ENCODE data around the gene SULF2. TPM values are rescaled to one million over a fixed set of nuclear protein-coding genes. Genes with fewer than 3 reads are reported as not detected.

The SULF2 gene
- total RNA-seq, 1 donor from 2014 or later = 39.7 TPM

- no peak for DNase-seq (ENCODE audit: low spot score)
- intact Hi-C loops (cut with DNase I) = no loop called here
Measured at GRCh38 chr20:47748823-47749222, 36.5 kb downstream of the SULF2 start.

GRCh38 chr20:47748069-47748468 is 37.2 kb downstream of the SULF2 start:
- no peak for DNase-seq (ENCODE audit: low spot score)
- intact Hi-C loops (cut with DNase I) = no loop called here

DNA sequence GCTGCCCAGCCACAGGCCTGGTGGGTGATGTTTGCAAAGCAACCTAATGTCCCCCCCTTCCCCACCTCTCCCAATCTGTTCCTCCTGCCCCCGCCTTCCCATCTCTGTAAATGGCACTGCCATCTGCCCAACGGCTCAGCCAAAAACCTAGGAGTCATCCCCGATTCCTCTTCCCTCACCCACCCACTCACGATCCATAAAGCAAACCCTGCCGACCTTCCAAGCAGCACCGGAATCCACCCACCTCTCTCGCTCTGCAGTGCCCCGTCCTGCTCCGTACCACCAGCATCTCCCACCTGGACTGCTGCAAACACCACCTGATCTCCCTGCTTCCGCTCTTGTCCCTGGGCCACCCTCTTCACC is 37.6 kb downstream of the SULF2 start:
- no peak for DNase-seq (ENCODE audit: low spot score)
- intact Hi-C loops (cut with DNase I) = no loop called here

GRCh38 chr20:47744803-47745202 is 40.5 kb downstream of the SULF2 start:
- intact Hi-C loops (cut with DNase I) = no loop called here
- DNase-seq (ENCODE audit: low spot score) = no peak

DNA sequence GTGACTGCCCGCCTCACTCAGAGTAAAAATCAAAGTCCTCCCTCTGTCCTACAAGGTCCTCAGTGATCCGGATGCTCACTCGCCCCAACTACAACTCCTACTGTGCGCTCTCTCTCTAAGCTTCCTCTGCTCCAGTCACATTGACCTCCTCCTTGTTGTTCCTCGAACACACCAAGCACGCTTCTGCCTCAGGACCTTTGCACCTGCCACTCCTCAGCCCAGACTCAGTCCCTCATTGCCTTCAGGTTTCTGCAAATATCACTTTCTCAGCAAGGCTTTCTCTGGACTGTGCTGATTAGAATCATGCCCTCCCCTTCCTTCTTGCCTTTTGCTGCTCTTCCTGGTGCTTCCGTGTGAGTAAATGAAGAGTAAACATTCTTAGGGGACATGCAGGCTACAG is 41.6 kb downstream of the SULF2 start:
- intact Hi-C loops (cut with DNase I) = no loop called here
- DNase-seq (ENCODE audit: low spot score) = no peak

DNA sequence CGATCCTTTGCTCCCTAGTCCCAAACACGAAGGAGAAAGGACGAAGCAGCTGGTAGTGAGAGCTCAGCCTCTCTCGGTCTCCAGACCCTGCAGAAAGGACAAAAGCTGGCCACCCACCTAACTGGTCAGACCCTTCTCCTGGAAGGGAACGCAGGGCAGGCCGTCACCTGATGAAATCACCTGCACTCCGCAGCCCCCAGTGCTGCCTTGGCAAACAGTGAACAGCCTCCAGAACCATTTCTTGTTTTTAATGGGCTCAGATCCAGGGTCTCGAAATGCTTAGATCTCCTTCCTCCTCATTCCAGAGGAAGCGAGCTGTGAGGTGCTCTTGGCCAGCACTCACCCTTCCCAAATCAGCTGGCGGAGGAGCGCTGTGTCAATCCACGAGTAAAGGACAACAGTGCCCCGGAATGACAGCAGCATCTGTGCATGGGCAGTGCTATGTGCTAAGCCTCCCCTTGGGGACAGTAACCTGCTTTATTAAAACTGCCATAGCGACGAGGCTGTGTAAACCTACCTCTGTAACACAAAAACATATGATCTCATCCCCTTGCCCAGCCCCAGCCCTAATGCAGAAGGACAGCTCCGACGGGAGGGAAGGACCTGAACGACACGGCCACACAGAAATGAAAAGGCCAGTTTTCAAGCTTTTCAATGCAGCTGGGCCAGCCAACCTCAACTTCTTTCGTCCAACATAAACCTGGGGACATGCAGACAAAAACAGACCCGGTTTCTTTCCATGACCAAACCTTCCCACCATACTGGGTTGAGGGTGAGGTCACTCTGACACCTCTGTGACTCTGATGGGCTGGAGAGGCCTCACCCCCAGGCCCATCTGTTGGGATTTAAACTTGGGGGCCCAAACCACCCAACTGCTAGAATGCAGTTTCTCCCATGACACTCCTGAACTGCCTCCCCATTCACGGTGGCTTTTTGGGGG is 43.3 kb downstream of the SULF2 start:
- DNase-seq (ENCODE audit: low spot score) = no peak
- intact Hi-C loops (cut with DNase I) = no loop called here

DNA sequence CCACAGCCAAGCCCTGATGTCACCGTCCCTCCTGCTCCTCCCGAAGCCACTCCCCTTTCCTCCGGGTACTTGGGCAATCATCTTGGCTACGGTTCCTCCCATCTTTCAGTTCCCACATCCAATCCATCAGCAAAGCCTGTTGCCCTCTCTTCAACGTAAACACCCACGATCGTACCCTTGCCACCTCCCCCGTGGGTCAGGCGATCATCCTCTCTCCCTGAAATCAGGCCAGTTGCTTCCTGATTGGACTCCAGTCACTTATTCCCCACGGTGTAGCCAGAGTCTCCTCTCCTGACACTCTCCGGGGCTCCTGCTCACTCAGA is 44.5 kb downstream of the SULF2 start:
- intact Hi-C loops (cut with DNase I) = no loop called here

DNA sequence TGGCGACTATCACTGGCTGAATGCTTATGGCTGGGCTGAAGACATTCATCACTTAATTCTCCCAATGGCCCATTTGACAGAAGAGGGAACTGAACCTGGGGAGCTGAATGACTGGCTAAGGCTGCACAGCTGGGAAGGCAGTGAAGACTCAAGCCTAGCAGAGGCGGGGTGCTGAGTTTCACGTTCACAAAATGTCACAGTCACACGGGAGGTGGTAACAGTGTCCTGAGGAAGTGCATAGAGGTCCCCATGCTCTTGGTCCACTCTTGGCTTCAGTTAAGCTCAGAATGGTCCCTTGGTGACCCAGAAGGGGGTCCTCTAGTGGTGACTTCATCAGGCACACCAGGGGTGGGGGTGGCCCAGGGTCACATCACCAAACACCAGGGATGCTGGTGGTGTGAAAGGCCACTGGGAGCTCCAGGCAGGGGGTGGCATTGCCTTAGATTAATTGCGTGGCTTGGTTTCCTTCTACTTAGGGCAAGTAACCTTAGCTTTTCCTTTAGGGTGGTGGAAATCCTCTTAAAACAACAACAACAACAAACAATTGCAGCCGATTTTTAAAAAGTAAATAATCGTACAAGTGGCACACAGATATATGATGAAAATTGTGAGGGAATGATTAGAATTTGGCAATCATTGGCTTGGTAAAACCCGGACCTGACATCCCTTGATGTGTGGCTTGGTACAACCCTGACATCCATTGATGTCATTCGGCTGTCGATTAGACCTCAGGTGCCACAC is 45.0 kb downstream of the SULF2 start:
- DNase-seq (ENCODE audit: low spot score) = no peak
- intact Hi-C loops (cut with DNase I) = no loop called here

More for the DNA sequence above, 44.5 kb downstream of the SULF2 start:
- DNase-seq (ENCODE audit: low spot score) = peak; percentile 85

- DNase-seq (ENCODE audit: low spot score) = no peak
- intact Hi-C loops (cut with DNase I) = no loop called here
Measured at GRCh38 chr20:47737923-47738322, 47.4 kb downstream of the SULF2 start.

DNA sequence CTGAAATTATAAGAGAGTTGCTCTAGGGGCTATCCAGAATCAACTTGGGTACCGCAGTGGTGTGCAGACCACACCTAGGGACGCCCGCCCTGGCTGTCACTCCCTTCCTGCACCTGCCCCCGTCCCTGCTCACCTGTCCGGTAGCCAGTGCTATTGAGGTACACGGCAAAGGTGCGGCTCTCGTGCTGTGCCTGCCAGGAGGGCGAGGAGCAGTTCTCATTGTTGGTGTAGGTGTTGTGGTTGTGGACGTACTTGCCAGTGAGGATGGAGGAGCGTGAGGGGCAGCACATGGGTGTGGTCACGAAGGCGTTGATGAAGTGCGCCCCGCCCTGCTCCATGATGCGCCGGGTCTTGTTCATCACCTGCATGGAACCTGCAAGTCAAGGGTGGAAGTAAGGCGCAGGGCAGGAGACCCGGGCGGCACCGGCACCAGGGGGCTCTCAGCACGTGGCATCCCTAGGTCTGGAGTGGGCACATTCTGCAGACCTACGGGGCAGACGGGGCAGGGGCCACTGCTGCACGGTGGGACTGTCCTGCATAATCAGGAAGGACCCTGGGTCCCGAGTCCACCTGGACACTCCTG is 48.6 kb downstream of the SULF2 start:
- intact Hi-C loops (cut with DNase I) = no loop called here
- no peak for DNase-seq (ENCODE audit: low spot score)

DNA sequence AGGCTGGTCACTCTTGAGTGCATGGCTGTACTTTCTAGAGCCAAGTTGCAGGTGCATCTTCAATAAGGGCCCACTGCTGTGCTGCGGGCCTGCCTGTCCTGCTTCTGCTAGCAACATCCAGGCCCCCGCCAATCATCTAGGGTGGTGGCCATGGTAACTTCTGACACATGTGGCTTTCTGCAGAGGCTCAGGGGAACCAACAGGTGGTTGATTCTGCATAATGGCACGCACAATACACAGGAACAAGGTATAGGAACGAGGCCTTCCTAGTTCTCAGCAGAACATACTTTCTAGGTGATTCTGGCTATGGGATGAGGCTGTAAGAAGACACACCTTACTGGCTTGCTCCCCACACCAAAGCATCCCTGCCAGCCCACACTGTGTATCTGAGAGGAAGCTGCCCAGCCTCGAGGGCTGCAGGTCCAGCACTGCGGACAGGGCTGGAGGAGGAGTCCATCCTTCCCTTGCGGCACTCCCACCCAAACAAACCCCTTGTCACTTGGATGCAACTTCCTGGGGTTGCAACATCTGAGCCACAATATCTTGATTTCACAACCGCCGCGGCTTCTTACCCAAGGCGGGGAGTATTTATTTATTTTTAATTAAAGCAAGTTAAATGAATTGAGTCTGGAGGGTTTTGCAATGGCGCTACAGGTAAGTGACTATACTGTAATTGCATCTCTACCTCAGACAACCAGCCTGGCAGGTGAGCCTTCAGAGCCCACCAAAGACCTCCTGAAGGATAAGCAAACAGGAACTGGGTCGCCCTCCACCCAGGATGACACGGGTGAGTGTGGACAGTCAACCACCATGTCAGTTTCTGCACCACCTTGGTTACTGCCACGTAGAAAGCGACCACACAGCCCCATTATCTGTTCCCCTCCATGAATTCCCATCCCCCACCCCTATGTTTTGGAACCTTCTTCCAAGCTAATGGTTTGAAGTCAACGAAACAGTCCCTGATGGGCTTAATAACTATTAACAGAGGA is 49.6 kb downstream of the SULF2 start:
- intact Hi-C loops (cut with DNase I) = no loop called here
- peak; percentile 89 for DNase-seq (ENCODE audit: low spot score)

- no peak for DNase-seq (ENCODE audit: low spot score)
- intact Hi-C loops (cut with DNase I) = no loop called here
Measured at GRCh38 chr20:47734870-47735269, 50.4 kb downstream of the SULF2 start.

GRCh38 chr20:47733892-47734291 is 51.4 kb downstream of the SULF2 start:
- no peak for DNase-seq (ENCODE audit: low spot score)
- intact Hi-C loops (cut with DNase I) = no loop called here

- DNase-seq (ENCODE audit: low spot score) = no peak
- intact Hi-C loops (cut with DNase I) = no loop called here
Measured at GRCh38 chr20:47730744-47731143, 54.5 kb downstream of the SULF2 start.

- DNase-seq (ENCODE audit: low spot score) = no peak
- intact Hi-C loops (cut with DNase I) = loop anchor here (5.0 to 10.0 kb wide), 2 partner anchors 53 to 565 kb away; no protein-coding TSS in a partner anchor
Measured at GRCh38 chr20:47729472-47729871, 55.8 kb downstream of the SULF2 start.

DNA sequence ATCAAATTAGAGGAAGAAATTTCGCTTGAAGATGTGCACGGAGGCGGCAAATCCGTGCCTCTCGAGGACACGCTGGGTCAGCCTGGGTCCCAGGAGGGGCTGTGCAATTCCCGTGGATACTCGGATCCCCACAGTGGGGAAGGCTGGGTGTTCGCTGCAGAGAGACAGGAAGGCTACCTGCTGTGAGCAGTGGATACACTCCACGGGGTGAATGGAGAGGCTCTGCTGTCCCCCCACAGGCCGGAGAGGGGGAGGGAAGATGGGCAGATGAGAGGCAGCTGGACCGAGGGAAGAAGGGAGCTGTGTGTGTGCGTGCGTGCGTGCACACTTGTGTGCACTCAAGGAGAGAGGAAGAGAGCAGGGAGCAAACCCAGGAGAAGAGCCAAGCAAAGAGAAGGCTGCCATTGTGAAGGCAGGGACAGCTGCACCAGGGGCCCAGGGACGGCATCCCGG is 57.3 kb downstream of the SULF2 start:
- no peak for DNase-seq (ENCODE audit: low spot score)
- intact Hi-C loops (cut with DNase I) = loop anchor here (5.0 to 10.0 kb wide), 2 partner anchors 54 to 567 kb away; no protein-coding TSS in a partner anchor

- peak; percentile 94 for DNase-seq (ENCODE audit: low spot score)
- intact Hi-C loops (cut with DNase I) = loop anchor here (5.0 to 10.0 kb wide), 2 partner anchors 55 to 567 kb away; no protein-coding TSS in a partner anchor
Measured at GRCh38 chr20:47727170-47727880, 58.0 kb downstream of the SULF2 start.

DNA sequence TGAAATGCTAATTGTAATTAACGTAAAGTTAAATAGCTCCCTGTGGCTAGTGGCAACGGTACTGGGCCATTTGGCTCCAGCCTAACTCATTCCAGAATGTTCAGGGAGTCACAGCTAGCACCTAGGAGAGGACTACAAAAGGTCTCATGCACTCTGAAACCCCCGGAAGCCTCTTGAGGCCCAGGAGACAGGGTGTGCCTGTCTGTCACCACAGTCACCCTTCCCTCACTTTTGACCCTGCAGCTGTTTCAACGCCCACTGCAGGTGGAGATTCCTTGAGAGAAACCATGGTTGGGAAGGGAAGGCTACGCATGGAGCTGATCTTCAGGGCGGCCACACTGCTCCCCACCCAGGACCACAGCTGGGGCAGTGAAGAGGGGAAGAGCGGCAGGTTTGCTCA is 58.6 kb downstream of the SULF2 start:
- intact Hi-C loops (cut with DNase I) = loop anchor here (5.0 to 10.0 kb wide), 2 partner anchors 56 to 568 kb away; no protein-coding TSS in a partner anchor
- DNase-seq (ENCODE audit: low spot score) = no peak

Data from cardiac septum (tissue), 1 donor.